HG03558 (cell line): ENCODE results near the gene CERS6.
A peak's percentile ranks its signal among the peaks of the same experiment; 100 is the strongest.

Source experiments
- ATAC-seq: cut with Tn5 transposase; IDR thresholded peaks from one replicate; pipeline ENCODE4 v1.9.1; 2021; ENCODE audit warnings: moderate number of reproducible peaks; ENCODE audit not compliant: unreplicated experiment; ENCODE audit errors: extremely low read depth

Gene CERS6

GRCh38 chr2:168712053-168712452 lies 256.0 kb downstream of the CERS6 start:
- peak; percentile 94 for ATAC-seq

GRCh38 chr2:168713325-168713724 lies 257.3 kb downstream of the CERS6 start:
- no peak for ATAC-seq

DNA sequence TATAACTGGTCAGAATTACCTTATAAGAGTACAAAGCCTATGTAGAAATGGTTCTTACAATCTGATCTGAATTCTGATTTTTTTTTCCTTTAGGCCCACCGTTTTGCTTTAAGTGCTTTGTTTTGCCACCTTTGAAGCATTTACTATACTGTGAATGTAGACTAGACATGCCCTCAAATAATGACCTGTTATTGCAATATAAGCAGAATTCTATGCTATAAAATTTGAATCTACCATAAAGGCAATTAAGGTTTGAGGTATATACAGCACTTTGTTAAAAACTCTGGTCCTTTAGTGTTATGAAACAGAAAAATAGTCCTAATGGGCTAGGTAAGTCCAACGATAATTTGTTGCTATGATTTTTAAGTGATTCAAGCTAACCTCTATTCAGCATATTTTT lies 259.8 kb downstream of the CERS6 start:
- ATAC-seq = no peak

DNA sequence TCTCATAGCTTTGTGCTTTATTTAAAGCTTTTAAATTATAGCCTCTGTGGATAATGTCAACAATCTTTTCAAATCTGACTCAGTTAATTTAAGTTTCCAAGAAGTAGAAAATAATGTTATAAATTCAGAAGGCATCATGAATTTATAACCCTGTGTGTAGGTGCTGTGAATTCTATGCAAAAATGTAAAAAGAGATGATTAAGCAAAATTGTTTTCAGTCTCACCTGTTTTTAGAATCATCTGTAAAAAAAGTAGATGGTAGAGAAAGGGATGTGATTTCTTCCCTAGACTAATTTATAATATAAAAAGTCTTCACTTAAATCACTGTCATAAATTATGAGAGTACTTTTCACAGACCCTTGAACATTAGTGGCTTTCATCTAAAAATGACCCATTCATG lies 260.8 kb downstream of the CERS6 start:
- ATAC-seq = no peak

DNA sequence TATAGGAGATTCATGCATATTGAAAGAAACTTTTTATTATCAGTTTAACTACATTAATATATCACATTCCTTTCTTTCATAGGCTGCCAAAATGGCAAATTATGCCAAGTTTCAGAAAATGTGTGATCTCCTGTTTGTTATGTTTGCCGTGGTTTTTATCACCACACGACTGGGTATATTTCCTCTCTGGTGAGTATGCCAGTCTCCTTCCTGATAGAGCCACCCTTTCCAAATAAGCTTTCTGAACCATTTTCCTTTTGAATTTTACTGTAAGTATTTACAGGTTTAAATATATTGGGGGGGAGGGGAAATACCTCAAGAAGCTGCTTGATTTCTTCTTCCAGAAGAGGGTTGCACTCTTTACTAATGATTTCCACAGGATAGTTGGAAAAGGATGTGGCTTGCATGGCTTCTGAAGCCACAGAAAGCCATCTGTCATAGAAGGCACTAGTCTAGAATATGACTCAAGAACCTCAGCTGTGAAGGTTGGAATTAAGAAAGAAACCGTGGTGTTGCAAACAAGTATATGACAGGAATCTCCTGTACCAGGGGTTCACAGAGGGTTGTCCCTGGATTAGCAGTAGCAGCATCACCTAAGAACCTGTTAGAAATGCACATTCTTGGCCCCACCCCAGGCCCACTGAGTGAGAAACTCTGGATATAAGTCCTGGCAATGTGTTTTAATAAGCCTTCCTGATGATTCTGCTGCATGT lies 261.9 kb downstream of the CERS6 start:
- no peak for ATAC-seq

DNA sequence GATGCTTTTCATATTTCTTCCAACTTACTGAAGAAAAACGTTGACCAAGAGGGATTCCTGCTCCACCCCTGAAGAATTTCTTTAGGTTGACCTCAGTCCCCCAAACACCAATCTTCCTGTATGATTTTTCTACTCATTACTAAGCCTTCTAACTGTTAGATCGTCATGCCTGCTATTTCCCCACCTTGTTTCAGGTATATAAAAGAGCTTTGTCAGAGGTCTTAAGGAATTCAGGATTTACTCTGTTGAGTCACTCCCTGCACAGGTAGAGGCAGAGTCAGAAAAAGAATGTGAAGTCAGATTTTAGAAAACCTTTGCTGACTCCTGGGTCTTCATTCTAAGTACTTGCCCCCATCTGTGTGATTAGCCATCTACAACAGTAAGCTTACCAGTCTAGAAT lies 262.6 kb downstream of the CERS6 start:
- ATAC-seq = no peak

GRCh38 chr2:168719446-168719845 lies 263.4 kb downstream of the CERS6 start:
- no peak for ATAC-seq

GRCh38 chr2:168722592-168722991 lies 266.5 kb downstream of the CERS6 start:
- no peak for ATAC-seq

GRCh38 chr2:168723275-168723899 lies 267.3 kb downstream of the CERS6 start:
- no peak for ATAC-seq

GRCh38 chr2:168726375-168726774 lies 270.3 kb downstream of the CERS6 start:
- no peak for ATAC-seq

- no peak for ATAC-seq
Measured at GRCh38 chr2:168727904-168728470, 271.9 kb downstream of the CERS6 start.

GRCh38 chr2:168729455-168729854 lies 273.4 kb downstream of the CERS6 start:
- ATAC-seq = no peak

DNA sequence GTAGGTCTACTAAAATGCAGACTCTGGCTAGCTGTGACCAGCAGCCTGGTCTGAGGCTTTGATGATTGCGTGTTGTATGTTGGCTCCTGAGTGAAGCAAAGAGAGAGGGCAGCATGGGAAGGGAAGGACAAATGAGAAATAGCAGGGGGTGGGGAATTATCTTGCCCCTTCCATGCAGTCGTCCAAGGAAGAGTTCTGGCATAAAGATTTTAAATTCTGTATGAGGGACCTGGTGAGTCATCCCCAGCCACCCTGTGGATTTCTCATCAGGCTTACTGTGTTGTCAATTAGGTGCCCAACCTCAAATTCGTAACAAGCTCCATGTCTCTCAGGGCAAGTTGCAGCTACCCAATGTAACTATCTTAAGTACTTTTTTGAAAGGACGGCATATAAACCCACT lies 274.3 kb downstream of the CERS6 start:
- no peak for ATAC-seq

- no peak for ATAC-seq
Measured at GRCh38 chr2:168731002-168731401, 274.9 kb downstream of the CERS6 start.

GRCh38 chr2:168731616-168732015 lies 275.5 kb downstream of the CERS6 start:
- no peak for ATAC-seq

DNA sequence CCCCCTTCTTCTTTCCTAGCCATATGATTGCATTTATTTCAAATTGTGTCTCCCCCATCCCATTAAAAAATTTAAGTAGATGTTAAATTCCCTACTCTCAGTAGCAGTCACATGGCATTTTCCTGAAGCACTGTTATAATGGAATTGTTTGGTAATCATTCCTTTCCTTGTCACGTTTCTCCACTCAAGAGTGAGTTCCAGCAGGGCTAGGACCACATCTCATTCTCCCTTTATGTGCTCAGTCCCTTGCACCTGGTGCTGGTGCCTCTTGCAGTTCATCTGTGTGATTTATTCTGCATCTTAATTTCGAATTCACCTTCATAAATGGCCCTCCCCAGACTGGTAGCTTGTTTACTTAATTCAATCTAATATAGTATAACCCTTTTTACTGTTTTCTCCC lies 276.0 kb downstream of the CERS6 start:
- no peak for ATAC-seq

- ATAC-seq = no peak
Measured at GRCh38 chr2:168732506-168732905, 276.4 kb downstream of the CERS6 start.

DNA sequence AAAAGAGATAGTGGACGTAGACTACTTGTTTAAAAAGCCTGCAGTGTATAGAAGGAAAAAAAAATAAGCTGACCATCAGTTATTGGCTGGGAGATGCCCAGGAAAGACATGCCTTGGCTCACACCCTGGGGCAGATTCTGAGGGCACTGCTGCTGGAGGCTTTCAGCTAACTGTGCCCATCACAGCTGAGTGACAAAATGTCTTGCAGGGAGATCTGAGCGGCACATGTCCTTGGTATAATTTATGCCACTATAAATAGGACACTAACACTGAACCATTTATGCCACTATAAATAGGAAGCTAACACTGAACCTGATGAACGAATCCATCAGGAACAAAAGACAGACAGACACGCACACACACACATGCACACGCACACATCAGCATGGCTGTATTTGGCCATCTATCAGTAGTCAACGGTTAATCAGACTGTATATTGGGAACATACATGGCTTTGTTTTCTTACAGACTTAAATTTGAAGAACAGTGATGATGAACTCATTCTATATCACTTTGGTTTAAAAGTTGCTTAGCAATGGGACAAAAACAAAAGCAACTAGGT lies 278.2 kb downstream of the CERS6 start:
- no peak for ATAC-seq

- ATAC-seq = no peak
Measured at GRCh38 chr2:168736649-168737445, 280.8 kb downstream of the CERS6 start.

- no peak for ATAC-seq
Measured at GRCh38 chr2:168738062-168738461, 282.0 kb downstream of the CERS6 start.

GRCh38 chr2:168740360-168740759 lies 284.3 kb downstream of the CERS6 start:
- no peak for ATAC-seq
